GM12878 (cell line): ENCODE results near the gene ACAD11. TPM values are rescaled to one million over a fixed set of nuclear protein-coding genes. Genes with fewer than 3 reads are reported as not detected.

Source experiments
- ATF7 ChIP-seq: fragments of 450-650 bp; IDR thresholded peaks from 2 replicates; pipeline ENCODE4 v1.6.1; 2016; ENCODE audit warnings: low read depth, mild to moderate bottlenecking
- CHD1 ChIP-seq: IDR thresholded peaks from 2 replicates; pipeline ENCODE4 v1.6.1; 2012; ENCODE audit warnings: low read depth, low read length, improper control_type of control experiment
- ESRRA ChIP-seq: IDR thresholded peaks from 2 replicates; pipeline ENCODE4 v1.6.1; 2012; ENCODE audit warnings: mild to moderate bottlenecking, low read length, improper control_type of control experiment
- HDAC2 ChIP-seq: fragments of 200-600 bp; sonication (generic); IDR thresholded peaks from 2 replicates; pipeline ENCODE4 v1.6.1; 2017
- MEF2A ChIP-seq: IDR thresholded peaks from 2 replicates; pipeline ENCODE4 v1.6.1; 2011; ENCODE audit warnings: low read depth, mild to moderate bottlenecking, low read length, moderate library complexity; ENCODE audit not compliant: insufficient read depth
- MEF2B ChIP-seq: fragments of 450-650 bp; IDR thresholded peaks from 2 replicates; pipeline ENCODE4 v1.6.1; 2018; ENCODE audit warnings: mild to moderate bottlenecking, moderate library complexity; ENCODE audit not compliant: partially characterized antibody, poor library complexity, severe bottlenecking
- NFYA ChIP-seq: IDR thresholded peaks from 2 replicates; pipeline ENCODE4 v1.6.1; 2011; ENCODE audit warnings: low read depth, mild to moderate bottlenecking, low read length, improper control_type of control experiment, borderline replicate concordance
- NR2F1 ChIP-seq: fragments of 450-650 bp; conservative IDR thresholded peaks from 2 replicates; pipeline ENCODE4 v1.6.1; 2017; ENCODE audit warnings: mild to moderate bottlenecking
- POLR2AphosphoS2 ChIP-seq: IDR thresholded peaks from 2 replicates; pipeline ENCODE4 v1.6.1; 2011; ENCODE audit warnings: low read depth, mild to moderate bottlenecking, low read length, improper control_type of control experiment, moderate library complexity
- POU2F2 ChIP-seq: IDR thresholded peaks from 3 replicates; pipeline ENCODE4 v1.6.1; 2011; ENCODE audit warnings: low read depth, mild to moderate bottlenecking, low read length, borderline replicate concordance
- RELA ChIP-seq: fragments of 450-650 bp; IDR thresholded peaks from 2 replicates; pipeline ENCODE4 v1.8.0; 2014; ENCODE audit warnings: borderline replicate concordance; ENCODE audit not compliant: partially characterized antibody
- SUPT20H ChIP-seq: IDR thresholded peaks from 2 replicates; pipeline ENCODE4 v1.6.1; 2011; ENCODE audit warnings: low read depth, mild to moderate bottlenecking, low read length, moderate library complexity, borderline replicate concordance; ENCODE audit not compliant: control insufficient read depth
- TAF1 ChIP-seq: IDR thresholded peaks from 2 replicates; pipeline ENCODE4 v1.6.1; 2011; ENCODE audit warnings: mild to moderate bottlenecking, low read depth, low read length, borderline replicate concordance
- ZNF622 ChIP-seq: fragments of 450-650 bp; IDR thresholded peaks from 2 replicates; pipeline ENCODE4 v1.6.1; 2017; ENCODE audit warnings: mild to moderate bottlenecking, inconsistent platforms
- polyA plus RNA-seq, 11 experiments: library from polyadenylated mRNA; depleted of rRNA in 4 of 11; unstranded in 6 of 11; stranded (reverse) in 5 of 11; fragments of >200 nt; fragmentation: Nextera tagmentation in 4 of 11; fragmentation: Illumina TruSeq in 1 of 11; extraction: Ambion mirVana in 4 of 11; extraction: Trizol in 1 of 11; gene quantifications; 1 replicate in 1 of 11; 2 replicates in 10 of 11; pipeline versions ENCODE4 v1.2.1 to v1.2.3, GENCODE V29; 2011 to 2016; ENCODE audit warnings: inconsistent platforms in 2 of 11, missing spikeins in 2 of 11, low read depth in 1 of 11
- total RNA-seq, 4 experiments: library from RNA; depleted of rRNA in 3 of 4; stranded (reverse); fragments of >200 nt in 3 of 4; fragmentation: Illumina TruSeq in 1 of 4; extraction: Trizol in 1 of 4; gene quantifications; 2 replicates each; pipeline versions ENCODE4 v1.2.1 to v1.2.3, GENCODE V29; 2013 to 2021
- TF ChIP-seq, protein P1 (sequence below): IDR thresholded peaks from 2 replicates; pipeline ENCODE4 v1.6.1; 2012; ENCODE audit warnings: improper control_type of control experiment, low read depth, low read length; ENCODE audit not compliant: insufficient replicate concordance
- TF ChIP-seq, protein P2 (sequence below): fragments of 450-650 bp; IDR thresholded peaks from 2 replicates; pipeline ENCODE4 v1.6.1; 2016; ENCODE audit warnings: mild to moderate bottlenecking, moderate library complexity, borderline replicate concordance
- TF ChIP-seq, protein P3 (sequence below): IDR thresholded peaks from 2 replicates; pipeline ENCODE4 v1.6.1; 2012; ENCODE audit warnings: mild to moderate bottlenecking, low read depth, low read length

ACAD11 gene
- total and polyA plus RNA-seq, 10 of the 15 experiments (the other 5 are each of a cell fraction or from before 2014, with no cell fraction given) = 2.4 to 15.9 (median 10.4) TPM

DNA sequence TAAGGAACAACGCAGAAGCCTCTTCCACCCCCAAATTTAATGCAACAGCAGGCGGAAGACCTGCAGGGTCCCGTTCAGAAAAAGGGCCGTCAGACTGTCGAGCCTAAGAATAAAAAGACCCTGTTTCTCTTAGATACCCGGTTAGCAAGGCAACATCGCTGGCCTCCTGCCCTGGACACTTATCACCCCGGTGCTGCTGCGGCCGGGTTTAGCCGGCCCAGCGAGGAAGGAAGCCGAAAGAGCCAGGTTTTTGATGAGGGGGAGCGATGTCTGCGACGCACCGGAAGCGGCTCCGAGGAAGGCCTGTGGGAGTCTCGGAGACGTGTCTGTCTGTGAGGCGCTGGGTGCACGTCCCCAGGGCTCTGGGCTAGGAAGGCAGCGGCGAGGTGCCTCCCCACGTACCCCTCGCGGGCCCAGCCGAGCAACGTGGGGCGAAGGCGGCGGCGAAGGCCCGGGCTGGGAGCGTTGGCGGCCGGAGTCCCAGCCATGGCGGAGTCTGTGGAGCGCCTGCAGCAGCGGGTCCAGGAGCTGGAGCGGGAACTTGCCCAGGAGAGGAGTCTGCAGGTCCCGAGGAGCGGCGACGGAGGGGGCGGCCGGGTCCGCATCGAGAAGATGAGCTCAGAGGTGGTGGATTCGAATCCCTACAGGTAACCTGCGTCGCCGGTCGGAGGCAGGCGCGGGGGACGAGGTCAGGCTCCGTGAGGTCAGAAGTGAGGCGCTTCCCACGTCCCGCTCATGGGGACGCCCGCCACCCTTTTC is 622 bp upstream of the ACAD11 start, which contains the start of gene UBA5 (continued):
- TF ChIP-seq, protein P1, sequence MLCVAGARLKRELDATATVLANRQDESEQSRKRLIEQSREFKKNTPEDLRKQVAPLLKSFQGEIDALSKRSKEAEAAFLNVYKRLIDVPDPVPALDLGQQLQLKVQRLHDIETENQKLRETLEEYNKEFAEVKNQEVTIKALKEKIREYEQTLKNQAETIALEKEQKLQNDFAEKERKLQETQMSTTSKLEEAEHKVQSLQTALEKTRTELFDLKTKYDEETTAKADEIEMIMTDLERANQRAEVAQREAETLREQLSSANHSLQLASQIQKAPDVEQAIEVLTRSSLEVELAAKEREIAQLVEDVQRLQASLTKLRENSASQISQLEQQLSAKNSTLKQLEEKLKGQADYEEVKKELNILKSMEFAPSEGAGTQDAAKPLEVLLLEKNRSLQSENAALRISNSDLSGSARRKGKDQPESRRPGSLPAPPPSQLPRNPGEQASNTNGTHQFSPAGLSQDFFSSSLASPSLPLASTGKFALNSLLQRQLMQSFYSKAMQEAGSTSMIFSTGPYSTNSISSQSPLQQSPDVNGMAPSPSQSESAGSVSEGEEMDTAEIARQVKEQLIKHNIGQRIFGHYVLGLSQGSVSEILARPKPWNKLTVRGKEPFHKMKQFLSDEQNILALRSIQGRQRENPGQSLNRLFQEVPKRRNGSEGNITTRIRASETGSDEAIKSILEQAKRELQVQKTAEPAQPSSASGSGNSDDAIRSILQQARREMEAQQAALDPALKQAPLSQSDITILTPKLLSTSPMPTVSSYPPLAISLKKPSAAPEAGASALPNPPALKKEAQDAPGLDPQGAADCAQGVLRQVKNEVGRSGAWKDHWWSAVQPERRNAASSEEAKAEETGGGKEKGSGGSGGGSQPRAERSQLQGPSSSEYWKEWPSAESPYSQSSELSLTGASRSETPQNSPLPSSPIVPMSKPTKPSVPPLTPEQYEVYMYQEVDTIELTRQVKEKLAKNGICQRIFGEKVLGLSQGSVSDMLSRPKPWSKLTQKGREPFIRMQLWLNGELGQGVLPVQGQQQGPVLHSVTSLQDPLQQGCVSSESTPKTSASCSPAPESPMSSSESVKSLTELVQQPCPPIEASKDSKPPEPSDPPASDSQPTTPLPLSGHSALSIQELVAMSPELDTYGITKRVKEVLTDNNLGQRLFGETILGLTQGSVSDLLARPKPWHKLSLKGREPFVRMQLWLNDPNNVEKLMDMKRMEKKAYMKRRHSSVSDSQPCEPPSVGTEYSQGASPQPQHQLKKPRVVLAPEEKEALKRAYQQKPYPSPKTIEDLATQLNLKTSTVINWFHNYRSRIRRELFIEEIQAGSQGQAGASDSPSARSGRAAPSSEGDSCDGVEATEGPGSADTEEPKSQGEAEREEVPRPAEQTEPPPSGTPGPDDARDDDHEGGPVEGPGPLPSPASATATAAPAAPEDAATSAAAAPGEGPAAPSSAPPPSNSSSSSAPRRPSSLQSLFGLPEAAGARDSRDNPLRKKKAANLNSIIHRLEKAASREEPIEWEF = no peak
- TF ChIP-seq SUPT20H (no peak), MEF2B (no peak), POU2F2 (no peak), HDAC2 (no peak), MEF2A (no peak), ZNF622 (no peak), NFYA (no peak), CHD1 (no peak), RELA (peak; percentile 10), ATF7 (peak; percentile 25; the same call in 1 of the 2 replicates), POLR2AphosphoS2 (0 out of 2 replicates have a peak, but pooled peaks have one; percentile 50), ESRRA (no peak), TAF1 (peak; percentile 73), NR2F1 (peak; percentile 74)
- TF ChIP-seq, protein P2, sequence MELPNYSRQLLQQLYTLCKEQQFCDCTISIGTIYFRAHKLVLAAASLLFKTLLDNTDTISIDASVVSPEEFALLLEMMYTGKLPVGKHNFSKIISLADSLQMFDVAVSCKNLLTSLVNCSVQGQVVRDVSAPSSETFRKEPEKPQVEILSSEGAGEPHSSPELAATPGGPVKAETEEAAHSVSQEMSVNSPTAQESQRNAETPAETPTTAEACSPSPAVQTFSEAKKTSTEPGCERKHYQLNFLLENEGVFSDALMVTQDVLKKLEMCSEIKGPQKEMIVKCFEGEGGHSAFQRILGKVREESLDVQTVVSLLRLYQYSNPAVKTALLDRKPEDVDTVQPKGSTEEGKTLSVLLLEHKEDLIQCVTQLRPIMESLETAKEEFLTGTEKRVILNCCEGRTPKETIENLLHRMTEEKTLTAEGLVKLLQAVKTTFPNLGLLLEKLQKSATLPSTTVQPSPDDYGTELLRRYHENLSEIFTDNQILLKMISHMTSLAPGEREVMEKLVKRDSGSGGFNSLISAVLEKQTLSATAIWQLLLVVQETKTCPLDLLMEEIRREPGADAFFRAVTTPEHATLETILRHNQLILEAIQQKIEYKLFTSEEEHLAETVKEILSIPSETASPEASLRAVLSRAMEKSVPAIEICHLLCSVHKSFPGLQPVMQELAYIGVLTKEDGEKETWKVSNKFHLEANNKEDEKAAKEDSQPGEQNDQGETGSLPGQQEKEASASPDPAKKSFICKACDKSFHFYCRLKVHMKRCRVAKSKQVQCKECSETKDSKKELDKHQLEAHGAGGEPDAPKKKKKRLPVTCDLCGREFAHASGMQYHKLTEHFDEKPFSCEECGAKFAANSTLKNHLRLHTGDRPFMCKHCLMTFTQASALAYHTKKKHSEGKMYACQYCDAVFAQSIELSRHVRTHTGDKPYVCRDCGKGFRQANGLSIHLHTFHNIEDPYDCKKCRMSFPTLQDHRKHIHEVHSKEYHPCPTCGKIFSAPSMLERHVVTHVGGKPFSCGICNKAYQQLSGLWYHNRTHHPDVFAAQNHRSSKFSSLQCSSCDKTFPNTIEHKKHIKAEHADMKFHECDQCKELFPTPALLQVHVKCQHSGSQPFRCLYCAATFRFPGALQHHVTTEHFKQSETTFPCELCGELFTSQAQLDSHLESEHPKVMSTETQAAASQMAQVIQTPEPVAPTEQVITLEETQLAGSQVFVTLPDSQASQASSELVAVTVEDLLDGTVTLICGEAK = peak; percentile 99
- TF ChIP-seq, protein P3, sequence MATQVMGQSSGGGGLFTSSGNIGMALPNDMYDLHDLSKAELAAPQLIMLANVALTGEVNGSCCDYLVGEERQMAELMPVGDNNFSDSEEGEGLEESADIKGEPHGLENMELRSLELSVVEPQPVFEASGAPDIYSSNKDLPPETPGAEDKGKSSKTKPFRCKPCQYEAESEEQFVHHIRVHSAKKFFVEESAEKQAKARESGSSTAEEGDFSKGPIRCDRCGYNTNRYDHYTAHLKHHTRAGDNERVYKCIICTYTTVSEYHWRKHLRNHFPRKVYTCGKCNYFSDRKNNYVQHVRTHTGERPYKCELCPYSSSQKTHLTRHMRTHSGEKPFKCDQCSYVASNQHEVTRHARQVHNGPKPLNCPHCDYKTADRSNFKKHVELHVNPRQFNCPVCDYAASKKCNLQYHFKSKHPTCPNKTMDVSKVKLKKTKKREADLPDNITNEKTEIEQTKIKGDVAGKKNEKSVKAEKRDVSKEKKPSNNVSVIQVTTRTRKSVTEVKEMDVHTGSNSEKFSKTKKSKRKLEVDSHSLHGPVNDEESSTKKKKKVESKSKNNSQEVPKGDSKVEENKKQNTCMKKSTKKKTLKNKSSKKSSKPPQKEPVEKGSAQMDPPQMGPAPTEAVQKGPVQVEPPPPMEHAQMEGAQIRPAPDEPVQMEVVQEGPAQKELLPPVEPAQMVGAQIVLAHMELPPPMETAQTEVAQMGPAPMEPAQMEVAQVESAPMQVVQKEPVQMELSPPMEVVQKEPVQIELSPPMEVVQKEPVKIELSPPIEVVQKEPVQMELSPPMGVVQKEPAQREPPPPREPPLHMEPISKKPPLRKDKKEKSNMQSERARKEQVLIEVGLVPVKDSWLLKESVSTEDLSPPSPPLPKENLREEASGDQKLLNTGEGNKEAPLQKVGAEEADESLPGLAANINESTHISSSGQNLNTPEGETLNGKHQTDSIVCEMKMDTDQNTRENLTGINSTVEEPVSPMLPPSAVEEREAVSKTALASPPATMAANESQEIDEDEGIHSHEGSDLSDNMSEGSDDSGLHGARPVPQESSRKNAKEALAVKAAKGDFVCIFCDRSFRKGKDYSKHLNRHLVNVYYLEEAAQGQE = no peak
